Measurements from ENCODE around the gene EMC9. TPM values are rescaled to one million over a fixed set of nuclear protein-coding genes. Genes with fewer than 3 reads are reported as not detected.

Gene EMC9
- total RNA-seq, 4 donors from 2014 or later: 6.3 to 15.3 (median 10.0) TPM

- TF ChIP-seq, protein P1, sequence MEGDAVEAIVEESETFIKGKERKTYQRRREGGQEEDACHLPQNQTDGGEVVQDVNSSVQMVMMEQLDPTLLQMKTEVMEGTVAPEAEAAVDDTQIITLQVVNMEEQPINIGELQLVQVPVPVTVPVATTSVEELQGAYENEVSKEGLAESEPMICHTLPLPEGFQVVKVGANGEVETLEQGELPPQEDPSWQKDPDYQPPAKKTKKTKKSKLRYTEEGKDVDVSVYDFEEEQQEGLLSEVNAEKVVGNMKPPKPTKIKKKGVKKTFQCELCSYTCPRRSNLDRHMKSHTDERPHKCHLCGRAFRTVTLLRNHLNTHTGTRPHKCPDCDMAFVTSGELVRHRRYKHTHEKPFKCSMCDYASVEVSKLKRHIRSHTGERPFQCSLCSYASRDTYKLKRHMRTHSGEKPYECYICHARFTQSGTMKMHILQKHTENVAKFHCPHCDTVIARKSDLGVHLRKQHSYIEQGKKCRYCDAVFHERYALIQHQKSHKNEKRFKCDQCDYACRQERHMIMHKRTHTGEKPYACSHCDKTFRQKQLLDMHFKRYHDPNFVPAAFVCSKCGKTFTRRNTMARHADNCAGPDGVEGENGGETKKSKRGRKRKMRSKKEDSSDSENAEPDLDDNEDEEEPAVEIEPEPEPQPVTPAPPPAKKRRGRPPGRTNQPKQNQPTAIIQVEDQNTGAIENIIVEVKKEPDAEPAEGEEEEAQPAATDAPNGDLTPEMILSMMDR (IDR thresholded peaks at IDR 0.05): no peak
- ATAC-seq (ENCODE audit: low FRiP score) (no peak), DNase-seq (ENCODE audit: low spot score) (no peak)
Measured at GRCh38 chr14:24147761-24148428, 6.5 kb upstream of the EMC9 start.

GRCh38 chr14:24146978-24147760 is 5.8 kb upstream of the EMC9 start, which contains the start of gene RNF31:
Gene RNF31, plus strand, starts transcription at chr14:24147498. Its CDS starts 201 bp downstream, at chr14:24147699.
- ATAC-seq (ENCODE audit: low FRiP score) (peak; percentile 95), DNase-seq (ENCODE audit: low spot score) (peak; percentile 90)
- TF ChIP-seq, protein P1 (IDR thresholded peaks at IDR 0.05): no peak

DNA sequence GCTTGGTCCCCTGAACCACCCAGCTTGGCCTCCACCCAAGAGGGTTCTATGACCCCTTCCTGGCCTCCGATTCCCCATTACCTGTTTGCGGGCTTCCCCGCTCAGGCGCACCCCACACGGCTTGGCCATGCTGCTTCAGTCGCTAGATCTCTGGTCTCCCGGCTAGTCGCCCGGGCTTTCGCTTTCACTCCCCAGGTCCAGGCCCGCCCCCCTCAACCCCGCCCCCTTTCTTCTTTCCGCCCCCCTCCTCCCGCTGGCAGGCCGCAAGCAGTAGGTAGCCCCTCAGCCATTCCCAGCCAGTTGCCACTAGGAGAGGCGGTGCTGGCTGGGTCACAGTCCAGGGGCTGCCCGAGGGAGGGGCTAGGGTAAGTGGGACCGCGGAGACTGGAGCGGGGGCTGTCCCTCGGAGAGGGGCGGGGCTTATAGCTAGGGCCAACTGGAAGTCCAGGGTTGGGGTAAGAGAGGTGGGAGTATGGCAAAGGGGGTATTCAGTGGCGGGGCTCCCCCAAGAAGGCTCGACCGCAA is 5.1 kb upstream of the EMC9 start, which contains the start of gene PSME2:
Gene PSME2, minus strand, starts transcription at position 158 of the 525 bp plus-strand sequence. Its CDS starts 29 bp downstream, at position 129.
- TF ChIP-seq, protein P1 (IDR thresholded peaks at IDR 0.05): no peak
- ATAC-seq (ENCODE audit: low FRiP score): peak; percentile 83
- peak; percentile 80 for DNase-seq (ENCODE audit: low spot score)

GRCh38 chr14:24145690-24146452 is 4.5 kb upstream of the EMC9 start:
- TF ChIP-seq, protein P1 (IDR thresholded peaks at IDR 0.05): no peak
- DNase-seq (ENCODE audit: low spot score): no peak
- ATAC-seq (ENCODE audit: low FRiP score): peak; percentile 10

GRCh38 chr14:24145219-24145618 is 3.8 kb upstream of the EMC9 start:
- DNase-seq (ENCODE audit: low spot score) (no peak), ATAC-seq (ENCODE audit: low FRiP score) (no peak)
- TF ChIP-seq, protein P1 (IDR thresholded peaks at IDR 0.05): no peak

DNA sequence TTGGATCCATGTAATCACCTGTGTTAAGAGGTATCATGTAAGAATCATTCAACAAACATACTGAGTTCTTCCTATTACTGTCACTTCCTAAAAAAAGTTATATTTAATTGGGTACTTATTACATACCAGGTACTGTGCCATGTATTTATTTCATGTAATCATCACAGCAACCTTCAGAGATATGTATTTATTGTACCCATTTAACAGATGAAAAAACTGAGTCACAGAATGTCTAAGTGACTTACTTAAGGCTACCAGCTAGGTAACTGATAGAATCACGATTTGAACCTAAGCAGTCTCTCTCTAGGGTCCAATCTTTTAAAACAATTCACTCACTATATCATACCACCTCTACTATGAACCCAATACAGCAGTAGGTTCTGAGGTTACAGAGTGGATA is 3.1 kb upstream of the EMC9 start:
- TF ChIP-seq, protein P1 (IDR thresholded peaks at IDR 0.05): no peak
- no peak for DNase-seq (ENCODE audit: low spot score)
- no peak for ATAC-seq (ENCODE audit: low FRiP score)
